ENCODE results near the gene CHCHD6. TPM values are rescaled to one million over a fixed set of nuclear protein-coding genes. Genes with fewer than 3 reads are reported as not detected.

The CHCHD6 gene
- total and polyA plus RNA-seq, 4 donors = 2.0 to 5.1 (median 3.9) TPM

- no peaks in the 10 kb centered on the region for H3K36me3 ChIP-seq (ENCODE audit: control insufficient read depth in 4 of 4, insufficient read depth in 3 of 4, low read depth in 1 of 4, low read length in 3 of 4)
- H3K27ac ChIP-seq (ENCODE audit: low read depth in 1 of 2, low read length in 2 of 2) = no peak overlapping the region
- H3K9ac ChIP-seq (ENCODE audit: low read depth in 1 of 2, low read length in 2 of 2) = no peak overlapping the region
- no peaks in the 10 kb centered on the region for H3K27me3 ChIP-seq (ENCODE audit: control insufficient read depth in 4 of 4, insufficient read depth in 4 of 4, low read length in 3 of 4)
- DNase-seq (ENCODE audit: low spot score) = no peak
- H3K4me1 ChIP-seq (ENCODE audit: control insufficient read depth in 4 of 4, insufficient read depth in 4 of 4, low read length in 3 of 4) = no peaks in the 10 kb centered on the region
- H3K9me3 ChIP-seq (ENCODE audit: control insufficient read depth in 4 of 4, low read length in 3 of 4) = no peaks in the 10 kb centered on the region
- TF ChIP-seq YY1 (IDR thresholded peaks at IDR 0.05) (no peak), EGR1 (IDR thresholded peaks at IDR 0.05; ENCODE audit: low read depth in 2 of 2) (no peak), ATF3 (IDR thresholded peaks at IDR 0.05) (no peak), FOXA1 (IDR thresholded peaks at IDR 0.05) (no peak), FOXA2 (IDR thresholded peaks at IDR 0.05) (no peak), RAD21 (IDR thresholded peaks at IDR 0.05) (no peak), GABPA (IDR thresholded peaks at IDR 0.05 in 1 of 2, conservative IDR thresholded peaks at IDR 0.05 in 1 of 2) (no peak), TAF1 (conservative IDR thresholded peaks at IDR 0.05) (no peak)
- H3K4me3 ChIP-seq (ENCODE audit: low read depth in 1 of 3, low read length in 3 of 3) = no peak overlapping the region
- 78% methylated on average over 6 of the region's 6 CpGs for WGBS
Measured at GRCh38 chr3:126816986-126817777, 113.1 kb downstream of the CHCHD6 start.

GRCh38 chr3:126817781-126818180, 113.7 kb downstream of the CHCHD6 start:
- 96% methylated on average over 1 of the region's 1 CpG for WGBS
- Histone ChIP-seq H3K9ac (ENCODE audit: low read depth in 1 of 2, low read length in 2 of 2) (no peak overlapping the region), H3K9me3 (ENCODE audit: control insufficient read depth in 4 of 4, low read length in 3 of 4) (no peaks in the 10 kb centered on the region), H3K4me3 (ENCODE audit: low read depth in 1 of 3, low read length in 3 of 3) (no peak overlapping the region), H3K4me1 (ENCODE audit: control insufficient read depth in 4 of 4, insufficient read depth in 4 of 4, low read length in 3 of 4) (no peaks in the 10 kb centered on the region), H3K27me3 (ENCODE audit: control insufficient read depth in 4 of 4, insufficient read depth in 4 of 4, low read length in 3 of 4) (no peaks in the 10 kb centered on the region), H3K36me3 (ENCODE audit: control insufficient read depth in 4 of 4, insufficient read depth in 3 of 4, low read depth in 1 of 4, low read length in 3 of 4) (no peaks in the 10 kb centered on the region), H3K27ac (ENCODE audit: low read depth in 1 of 2, low read length in 2 of 2) (no peak overlapping the region)
- TF ChIP-seq RAD21 (IDR thresholded peaks at IDR 0.05) (no peak), HNF4A (conservative IDR thresholded peaks at IDR 0.05) (no peak), FOXA1 (IDR thresholded peaks at IDR 0.05) (no peak), RXRA (IDR thresholded peaks at IDR 0.05) (no peak), JUND (IDR thresholded peaks at IDR 0.05) (no peak), MAX (IDR thresholded peaks at IDR 0.05) (no peak), EGR1 (IDR thresholded peaks at IDR 0.05; ENCODE audit: low read depth in 2 of 2) (no peak), FOXA2 (IDR thresholded peaks at IDR 0.05) (no peak), HNF4G (IDR thresholded peaks at IDR 0.05) (no peak), ZBTB33 (IDR thresholded peaks at IDR 0.05) (no peak)
- no peak for DNase-seq (ENCODE audit: low spot score)

- no peaks in the 10 kb centered on the region for H3K27me3 ChIP-seq (ENCODE audit: control insufficient read depth in 4 of 4, insufficient read depth in 4 of 4, low read length in 3 of 4)
- no peaks in the 10 kb centered on the region for H3K9me3 ChIP-seq (ENCODE audit: control insufficient read depth in 4 of 4, low read length in 3 of 4)
- H3K27ac ChIP-seq (ENCODE audit: low read depth in 1 of 2, low read length in 2 of 2) = no peak overlapping the region
- no peak for DNase-seq (ENCODE audit: low spot score)
- H3K4me1 ChIP-seq (ENCODE audit: control insufficient read depth in 4 of 4, insufficient read depth in 4 of 4, low read length in 3 of 4) = no peaks in the 10 kb centered on the region
- no peak overlapping the region for H3K9ac ChIP-seq (ENCODE audit: low read depth in 1 of 2, low read length in 2 of 2)
- 98% methylated on average over 8 of the region's 8 CpGs for WGBS
- H3K4me3 ChIP-seq (ENCODE audit: low read depth in 1 of 3, low read length in 3 of 3) = no peak overlapping the region
- no peaks in the 10 kb centered on the region for H3K36me3 ChIP-seq (ENCODE audit: control insufficient read depth in 4 of 4, insufficient read depth in 3 of 4, low read depth in 1 of 4, low read length in 3 of 4)
- no peak for TF ChIP-seq YY1 (IDR thresholded peaks at IDR 0.05)
- no peak for TF ChIP-seq CTCF (IDR thresholded peaks at IDR 0.05; ENCODE audit: low read depth, low read length, missing input control)
- TF ChIP-seq MAX (IDR thresholded peaks at IDR 0.05) = no peak
- TF ChIP-seq JUND (IDR thresholded peaks at IDR 0.05) = no peak
- no peak for TF ChIP-seq GABPA (IDR thresholded peaks at IDR 0.05 in 1 of 2, conservative IDR thresholded peaks at IDR 0.05 in 1 of 2)
- no peak for TF ChIP-seq NR2F2 (IDR thresholded peaks at IDR 0.05)
- no peak for TF ChIP-seq HNF4G (IDR thresholded peaks at IDR 0.05)
- TF ChIP-seq ZBTB33 (IDR thresholded peaks at IDR 0.05) = no peak
- no peak for TF ChIP-seq RXRA (IDR thresholded peaks at IDR 0.05)
- TF ChIP-seq SP1 (IDR thresholded peaks at IDR 0.05) = no peak
- no peak for TF ChIP-seq ATF3 (IDR thresholded peaks at IDR 0.05)
- TF ChIP-seq FOXA1 (IDR thresholded peaks at IDR 0.05) = no peak
- TF ChIP-seq HNF4A (conservative IDR thresholded peaks at IDR 0.05) = no peak
Measured at GRCh38 chr3:126818400-126819095, 114.5 kb downstream of the CHCHD6 start.

All from liver (tissue), 9 donors.